HG03280 (cell line): ENCODE data around the gene BRCC3.
"Not testable (repeated sequence)": the region's sequence is repeated elsewhere in the genome, so short reads cannot be mapped to it uniquely, and the experiment has no call there.

Source experiments
- ATAC-seq: cut with Tn5 transposase; IDR thresholded peaks from one replicate; pipeline ENCODE4 v1.9.1; 2021; ENCODE audit warnings: mild to moderate bottlenecking, moderate library complexity; ENCODE audit not compliant: unreplicated experiment

BRCC3 gene

DNA sequence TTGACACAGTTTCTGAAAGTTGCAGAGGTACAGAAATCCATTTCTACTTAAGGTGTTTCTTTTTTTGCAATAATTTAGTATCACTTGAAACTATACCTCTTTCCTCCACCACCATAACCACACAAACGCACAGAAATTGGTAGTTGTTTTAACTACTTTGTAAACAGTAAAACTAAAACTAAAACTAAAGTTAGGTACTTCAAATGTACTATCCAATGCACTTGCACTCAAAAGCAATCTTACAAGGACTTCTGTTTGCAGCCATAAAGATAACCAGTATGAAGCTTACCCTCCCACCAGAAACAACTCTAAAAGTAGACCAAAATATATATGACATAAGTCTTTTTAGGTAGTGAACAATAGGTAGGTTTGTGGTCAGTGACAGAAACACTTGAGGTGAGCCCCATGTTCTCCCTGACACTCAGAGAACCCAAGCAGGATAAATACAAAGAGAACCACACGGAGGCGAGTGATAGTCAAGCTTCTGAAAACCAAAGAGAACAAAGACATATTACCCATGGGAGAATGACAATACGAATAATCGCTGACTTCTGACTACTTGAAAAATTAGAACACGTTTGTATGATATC lies 72.7 kb downstream of the BRCC3 start:
- ATAC-seq, result peak; percentile 62

DNA sequence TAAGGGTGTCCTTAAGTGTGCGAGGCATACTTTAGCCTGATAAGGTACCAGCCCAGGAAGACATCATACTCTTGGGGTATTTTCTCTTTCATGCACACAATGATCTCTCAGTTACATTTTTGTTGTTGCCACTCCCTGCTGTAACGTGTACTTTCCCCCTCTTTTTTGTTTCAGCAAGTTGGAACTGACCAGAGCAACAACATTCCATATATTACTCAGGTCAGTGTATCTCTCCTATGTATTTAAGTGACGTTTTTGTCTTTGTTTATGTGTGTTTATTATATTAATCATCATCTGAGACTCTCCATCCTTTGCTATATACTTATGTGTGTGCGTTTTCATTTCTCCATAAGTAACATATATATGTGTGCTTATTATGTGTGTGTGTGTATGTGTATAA lies 73.6 kb downstream of the BRCC3 start:
- no peak for ATAC-seq

DNA sequence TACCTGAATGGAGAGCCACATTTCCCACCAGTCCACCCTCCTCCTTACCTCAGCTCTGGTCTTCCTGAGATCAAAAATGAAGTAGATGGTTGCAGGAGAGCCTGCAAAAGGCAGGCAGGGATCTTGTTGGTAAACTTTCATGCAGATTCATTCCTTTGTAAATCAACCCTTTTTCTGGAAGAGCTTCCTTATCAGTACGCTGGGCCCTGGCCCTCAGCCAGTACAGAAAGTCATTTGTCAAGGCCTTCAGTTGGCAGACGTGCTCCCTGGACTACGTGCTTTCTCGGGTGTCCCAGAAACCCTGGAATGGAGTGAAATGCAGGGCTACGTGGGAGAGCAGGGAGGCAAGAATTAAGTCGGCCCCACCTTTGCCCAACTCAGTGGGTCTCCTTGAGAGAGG lies 76.3 kb downstream of the BRCC3 start:
- not testable (repeated sequence) for ATAC-seq

DNA sequence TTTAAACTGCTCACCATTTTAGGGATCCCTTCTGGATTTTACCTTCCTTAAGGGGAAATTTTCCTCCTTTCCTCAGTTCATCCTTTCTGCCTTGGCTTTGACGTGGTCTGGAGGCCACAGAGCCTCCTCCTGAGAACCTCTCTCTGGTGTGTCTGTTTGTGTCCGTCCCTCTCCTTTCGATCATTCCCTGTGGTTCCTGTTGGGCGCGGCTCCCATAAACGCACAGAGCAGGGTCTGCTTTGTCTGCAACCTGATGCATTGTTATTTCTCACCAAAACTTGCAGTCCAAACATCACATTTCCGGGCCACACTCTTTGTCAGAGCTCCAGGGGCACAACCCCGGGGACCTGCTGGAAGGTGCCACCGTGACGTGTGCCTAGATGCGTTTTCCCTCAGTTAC lies 76.9 kb downstream of the BRCC3 start:
- not testable (repeated sequence) for ATAC-seq

DNA sequence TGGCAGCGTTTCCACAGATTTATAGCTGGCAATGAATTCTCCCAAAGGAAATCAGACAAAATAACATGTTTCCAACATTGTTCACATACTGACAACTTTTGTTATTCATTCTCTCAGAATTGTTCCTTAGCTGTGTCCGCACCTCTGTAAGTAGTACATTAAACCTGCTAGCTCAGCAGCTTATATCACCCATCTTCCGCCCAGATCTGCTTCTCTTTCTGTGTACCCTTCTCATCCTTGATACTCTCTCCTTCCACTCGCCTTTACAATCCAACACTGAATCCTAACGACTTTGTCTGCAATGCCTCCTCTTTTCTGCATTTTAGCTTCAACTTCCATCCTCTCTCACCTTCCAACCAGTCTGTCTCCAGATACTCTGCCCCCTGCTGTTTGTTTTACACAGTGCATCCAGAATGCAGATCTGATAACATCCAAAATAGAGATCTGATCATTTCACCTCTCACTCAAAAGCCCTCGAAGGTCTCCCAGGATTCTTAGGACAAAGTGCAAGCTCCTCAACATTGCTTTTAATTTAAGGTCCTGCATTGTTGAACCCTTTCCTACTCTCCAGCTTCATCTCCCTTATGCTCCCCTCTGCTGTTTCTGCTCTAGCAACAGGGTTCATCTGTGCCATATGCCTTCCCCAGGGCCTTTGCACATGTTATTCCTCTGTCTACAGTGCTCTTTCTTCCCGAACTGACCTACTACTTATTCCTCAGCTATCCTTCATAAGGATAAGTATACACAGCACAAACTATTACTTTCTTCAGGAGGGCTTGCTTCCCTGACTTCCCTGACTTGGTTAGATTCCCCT lies 77.6 kb downstream of the BRCC3 start:
- ATAC-seq, result no peak

DNA sequence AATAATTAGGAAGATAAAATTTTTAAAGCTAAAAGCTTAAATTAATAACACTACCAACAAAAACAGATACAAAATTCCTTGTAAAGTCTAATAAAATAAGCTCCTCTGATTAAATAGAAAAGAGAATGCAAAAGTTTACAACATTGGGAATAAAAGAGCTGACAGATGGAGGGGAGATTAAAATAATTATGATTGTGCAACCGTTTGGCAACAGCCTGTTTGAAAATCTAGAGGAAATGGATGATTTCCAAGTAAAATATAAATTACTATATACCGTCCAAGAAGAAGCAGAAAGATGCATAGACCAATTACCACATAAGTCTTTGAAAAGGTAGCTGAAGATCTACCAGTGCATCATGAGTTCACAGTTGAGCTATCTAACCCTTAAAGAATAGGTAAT lies 98.6 kb downstream of the BRCC3 start:
- ATAC-seq, result no peak
